Fibroblast of skin of right biceps (primary cell): ENCODE data around the gene N4BP2L1.

ENCODE experiments used
- DNase-seq: peaks from one replicate; pipeline ENCODE4 v3.0.0-alpha.2; 2013

Gene N4BP2L1

GRCh38 chr13:32427852-32428580, at the start of gene N4BP2L1:
TSS of gene N4BP2L1 (minus strand) at chr13:32428130. CDS start at chr13:32428082, 48 bp downstream.
- DNase-seq, result no peak

- DNase-seq, result no peak
Measured at GRCh38 chr13:32476892-32477291, 49.0 kb upstream of the N4BP2L1 start.

GRCh38 chr13:32476021-32476731, 48.2 kb upstream of the N4BP2L1 start:
- DNase-seq, result no peak

GRCh38 chr13:32474999-32475792, 47.3 kb upstream of the N4BP2L1 start:
- no peak for DNase-seq

GRCh38 chr13:32473650-32474049, 45.7 kb upstream of the N4BP2L1 start:
- DNase-seq, result no peak

GRCh38 chr13:32472194-32472621, 44.3 kb upstream of the N4BP2L1 start:
- DNase-seq, result no peak

GRCh38 chr13:32471187-32471922, 43.4 kb upstream of the N4BP2L1 start:
- peak; percentile 25 for DNase-seq

GRCh38 chr13:32468502-32469142, 40.7 kb upstream of the N4BP2L1 start:
- no peak for DNase-seq

GRCh38 chr13:32456591-32456990, 28.7 kb upstream of the N4BP2L1 start:
- no peak for DNase-seq

- DNase-seq, result no peak
Measured at GRCh38 chr13:32455594-32455903, 27.6 kb upstream of the N4BP2L1 start.

GRCh38 chr13:32454886-32455593, 27.1 kb upstream of the N4BP2L1 start:
- no peak for DNase-seq

- no peak for DNase-seq
Measured at GRCh38 chr13:32453981-32454380, 26.1 kb upstream of the N4BP2L1 start.

GRCh38 chr13:32448972-32449371, 21.0 kb upstream of the N4BP2L1 start:
- no peak for DNase-seq

GRCh38 chr13:32447894-32448623, 20.1 kb upstream of the N4BP2L1 start:
- no peak for DNase-seq

GRCh38 chr13:32446773-32447465, 19.0 kb upstream of the N4BP2L1 start:
- DNase-seq, result no peak

- DNase-seq, result no peak
Measured at GRCh38 chr13:32446220-32446619, 18.3 kb upstream of the N4BP2L1 start.

- no peak for DNase-seq
Measured at GRCh38 chr13:32445461-32445860, 17.5 kb upstream of the N4BP2L1 start.

- DNase-seq, result no peak
Measured at GRCh38 chr13:32443111-32443510, 15.2 kb upstream of the N4BP2L1 start.

GRCh38 chr13:32438871-32439270, 10.9 kb upstream of the N4BP2L1 start:
- DNase-seq, result no peak

- DNase-seq, result no peak
Measured at GRCh38 chr13:32432856-32433255, 4.9 kb upstream of the N4BP2L1 start.
